NCI-H1092 treated with DMSO at 0.1 percent for 48 hours (cell line): ENCODE data around the gene PRKCD.

ENCODE experiments used
- DNase-seq: peaks from one replicate; lab custom pipeline; 2025; lab: John Stamatoyannopoulos, UW

The PRKCD gene

DNA sequence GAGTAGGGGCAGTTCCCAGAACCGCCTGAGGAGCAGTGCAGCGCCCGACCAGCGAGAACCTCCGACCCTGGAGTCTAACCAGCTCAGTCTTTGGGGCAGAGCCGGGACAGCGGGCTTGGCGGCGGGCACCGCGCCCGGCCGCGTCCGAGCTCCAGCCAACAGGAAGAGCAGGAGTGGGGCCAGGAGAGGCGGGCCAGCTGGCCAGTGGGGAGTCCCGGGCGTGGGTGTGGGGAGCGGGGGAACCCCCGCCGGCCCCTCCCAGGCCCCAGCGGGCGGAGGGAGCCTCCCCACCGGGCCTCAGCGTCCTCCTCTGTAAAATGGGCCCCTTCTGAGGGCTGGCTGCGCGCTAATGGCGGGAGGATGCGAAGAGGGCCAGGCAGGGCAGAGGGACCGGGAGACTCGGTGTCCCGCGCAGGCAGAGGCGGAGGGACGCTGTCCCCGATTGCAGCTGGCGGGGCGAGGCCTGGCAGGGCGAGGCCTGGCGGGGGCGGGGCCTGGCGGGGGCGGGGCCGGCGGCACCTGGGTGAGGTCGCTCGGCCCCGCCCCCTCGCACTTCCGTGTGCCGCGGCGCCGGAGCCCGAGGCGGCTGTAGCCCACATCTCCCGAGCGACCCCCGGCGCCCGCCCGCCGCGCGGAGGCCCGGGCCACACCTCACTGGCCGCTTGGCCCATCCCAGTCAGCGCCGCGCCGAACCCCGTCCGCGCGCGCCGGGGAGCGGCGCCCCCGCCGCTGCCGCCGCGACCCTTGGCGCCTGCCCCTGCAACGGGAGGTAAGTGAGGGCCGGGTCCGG is at the start of gene PRKCD:
Gene PRKCD (plus strand): TSS at position 550 of the 790 bp plus-strand sequence. CDS start 17,214 bp downstream, outside the sequence.
- peak; percentile 4 for DNase-seq

DNA sequence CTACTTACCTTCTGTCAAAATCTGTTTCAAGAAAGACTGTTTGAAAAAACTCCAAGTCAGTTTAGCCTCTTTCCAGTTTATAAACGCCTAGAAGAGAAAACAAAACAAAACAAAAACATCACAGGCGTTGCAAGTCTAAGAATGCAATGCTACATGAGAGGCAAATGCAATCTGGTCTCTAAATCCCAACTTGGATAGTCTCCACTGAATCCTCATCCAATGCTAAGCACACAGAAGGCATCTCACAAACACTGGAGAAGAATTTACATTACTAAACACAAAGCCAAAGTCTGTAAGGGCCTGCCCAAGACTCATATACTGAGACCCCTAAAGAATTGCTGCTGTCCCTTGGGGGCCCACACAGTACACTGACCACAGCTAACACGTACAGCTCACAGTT is 49.2 kb upstream of the PRKCD start:
- DNase-seq, result no peak

DNA sequence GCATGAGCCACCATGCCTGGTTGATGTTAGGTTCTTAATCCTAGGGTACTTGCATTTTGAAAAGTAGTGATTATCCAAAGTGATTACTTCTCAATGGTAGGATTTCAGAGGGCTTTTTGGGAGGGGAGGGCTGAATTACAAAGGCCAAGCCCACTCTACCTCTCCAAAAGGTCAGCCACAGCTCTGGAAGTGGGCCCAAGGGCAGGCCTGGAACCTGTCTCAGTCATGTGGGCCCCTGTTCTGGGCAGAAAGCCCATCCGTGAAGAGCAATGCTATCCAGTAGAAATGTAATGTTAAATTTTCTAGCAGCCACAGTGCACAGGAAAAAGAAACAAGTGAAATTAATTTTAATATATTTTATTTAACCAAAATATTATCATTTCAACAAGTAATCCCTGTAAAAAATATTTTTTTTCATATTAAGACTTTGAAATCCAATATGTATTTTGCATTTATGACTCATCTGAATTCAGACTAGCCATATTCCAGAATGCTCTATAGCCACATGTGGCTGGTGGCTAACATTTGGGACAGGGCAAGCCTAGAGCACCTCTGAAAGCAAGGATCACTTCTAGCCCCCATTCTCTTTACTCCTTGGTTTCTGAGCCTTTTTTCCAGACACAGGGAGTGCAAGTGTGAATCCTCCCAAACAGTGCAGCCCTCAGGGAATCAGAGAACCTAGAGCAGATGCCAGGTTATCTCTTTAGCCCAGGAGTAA is 47.6 kb upstream of the PRKCD start:
- no peak for DNase-seq

DNA sequence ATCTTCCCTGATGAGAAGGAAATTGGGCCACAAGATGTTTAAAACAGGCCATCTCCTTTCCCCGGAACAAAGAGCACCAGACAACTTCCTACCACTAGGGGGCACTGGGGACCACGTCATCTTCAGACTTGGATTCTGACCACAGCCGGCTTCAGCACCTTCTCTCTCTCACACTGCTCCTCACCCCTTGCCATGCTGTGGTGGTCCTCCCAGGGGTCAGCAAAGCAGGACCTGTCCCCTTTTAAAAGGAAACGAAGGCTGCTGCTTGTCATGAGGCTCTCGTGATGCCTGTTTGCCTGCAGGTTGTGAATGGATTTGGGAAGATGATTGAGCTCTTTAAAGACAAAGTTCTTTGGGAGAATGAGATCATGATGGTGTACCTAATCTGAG is 47.0 kb upstream of the PRKCD start:
- DNase-seq, result peak; percentile 54

DNA sequence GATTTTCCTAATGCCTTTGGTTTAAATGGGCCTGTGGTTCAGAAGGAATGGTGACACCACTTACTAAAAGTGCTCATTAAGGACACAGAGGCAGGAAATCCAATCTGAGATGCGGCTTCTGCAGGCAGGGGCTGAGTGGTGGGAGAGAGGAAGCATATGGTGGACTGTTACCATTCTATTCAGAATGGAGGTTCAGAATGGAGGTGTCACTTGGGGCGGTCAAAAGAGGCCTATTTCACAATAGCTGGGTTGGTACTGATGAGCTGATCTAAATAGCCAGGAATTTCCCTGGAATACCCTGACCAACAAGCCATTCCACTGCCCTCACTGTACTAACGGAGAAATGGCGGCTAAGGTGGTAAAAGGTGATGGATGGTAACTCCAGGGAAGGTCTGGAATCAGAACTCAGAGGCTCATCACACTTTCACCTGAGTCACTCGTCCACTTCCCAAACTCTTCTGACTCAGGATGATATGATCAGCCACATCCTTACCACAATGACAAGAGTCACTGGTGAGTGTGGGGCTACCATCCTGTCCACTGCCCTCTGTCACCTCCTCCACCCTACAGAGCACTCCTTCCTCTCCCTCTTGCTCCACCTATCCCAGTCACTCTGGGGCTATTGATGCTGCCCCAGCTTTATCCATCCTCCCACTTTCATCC is 46.5 kb upstream of the PRKCD start:
- DNase-seq, result no peak

DNA sequence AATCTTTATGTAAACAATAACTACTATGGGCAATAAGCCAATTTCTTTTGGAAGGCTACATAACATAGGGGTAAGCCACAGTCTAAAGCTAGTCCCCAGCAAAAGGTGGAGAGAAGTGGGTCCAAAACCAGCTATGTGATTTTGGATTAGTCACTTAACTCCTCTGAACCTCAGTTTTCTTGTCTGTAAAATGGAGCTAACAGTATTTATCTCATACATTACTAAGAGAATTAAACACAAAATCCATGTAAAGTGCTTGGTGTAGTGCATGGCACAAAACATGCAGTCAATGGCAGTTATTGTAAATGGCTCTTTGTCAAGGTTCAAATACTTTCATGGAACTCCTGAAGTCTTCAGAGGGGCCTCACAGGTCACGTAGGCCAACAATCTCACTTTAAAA is 44.1 kb upstream of the PRKCD start:
- no peak for DNase-seq

- DNase-seq, result no peak
Measured at GRCh38 chr3:53120336-53120735, 40.7 kb upstream of the PRKCD start.

GRCh38 chr3:53122255-53122932 is 38.6 kb upstream of the PRKCD start:
- DNase-seq, result no peak

- no peak for DNase-seq
Measured at GRCh38 chr3:53122933-53123305, 38.1 kb upstream of the PRKCD start.

GRCh38 chr3:53123510-53123909 is 37.5 kb upstream of the PRKCD start:
- DNase-seq, result no peak

DNA sequence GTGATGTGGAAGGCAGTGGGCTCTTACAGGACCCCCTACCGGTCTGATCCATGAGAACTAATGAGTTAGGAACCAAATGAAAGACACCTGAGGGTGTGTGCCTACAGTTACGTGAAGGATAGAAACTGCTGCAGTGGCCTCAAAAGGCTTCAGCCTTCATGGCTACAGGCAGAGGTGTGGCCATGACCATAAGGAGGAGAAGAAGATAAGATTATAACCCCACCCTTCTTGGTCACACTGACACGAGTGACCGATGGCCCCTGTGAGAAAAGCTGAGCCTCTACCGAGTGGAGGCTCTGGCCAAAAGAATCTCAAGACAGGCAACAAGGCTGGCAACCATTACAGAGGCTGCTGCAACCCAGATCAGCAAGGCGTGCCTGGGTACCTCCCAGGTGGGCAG is 37.1 kb upstream of the PRKCD start:
- no peak for DNase-seq

DNA sequence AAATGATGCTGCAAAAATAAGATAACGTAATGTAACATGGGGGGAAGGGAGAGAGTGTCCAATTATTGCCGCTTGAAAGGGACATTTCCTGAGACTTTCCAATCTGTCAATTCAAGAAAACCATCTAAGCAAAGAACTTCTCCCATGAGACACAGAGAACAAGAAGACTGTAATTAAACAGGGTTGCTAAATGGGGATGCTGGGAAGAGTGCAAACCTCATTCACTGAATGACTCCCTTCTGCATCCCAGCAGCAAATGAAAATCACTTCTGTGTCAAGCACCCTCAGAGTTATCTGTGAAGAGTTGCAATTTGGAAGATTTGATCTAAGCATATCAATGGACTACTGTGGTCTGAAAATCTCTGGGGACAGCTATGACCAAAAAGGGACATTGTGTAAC is 34.4 kb upstream of the PRKCD start:
- no peak for DNase-seq

DNA sequence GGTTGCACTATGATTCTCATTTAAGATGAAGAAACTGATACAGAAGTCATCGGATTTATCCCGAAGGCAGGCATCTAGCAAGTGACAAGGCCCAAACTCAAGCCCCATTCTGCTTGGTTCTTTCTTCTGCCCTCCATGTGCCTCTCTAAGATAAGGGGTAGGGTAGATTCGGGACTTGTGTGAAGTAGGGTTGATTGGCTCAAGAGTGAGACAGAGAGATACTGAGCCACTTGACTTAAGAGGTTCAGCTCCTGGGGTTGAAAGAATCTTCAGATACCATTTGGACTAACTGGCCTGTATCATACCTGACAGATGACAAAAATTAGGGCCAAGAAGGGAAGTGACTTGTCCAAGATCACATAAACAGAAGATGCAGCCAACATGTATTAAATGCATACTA is 31.7 kb upstream of the PRKCD start:
- DNase-seq, result no peak

GRCh38 chr3:53130179-53131061 is 30.6 kb upstream of the PRKCD start, which contains the start of gene RFT1:
RFT1 (minus strand) TSS chr3:53130435; CDS start chr3:53130400, 35 bp downstream.
- peak; percentile 83 for DNase-seq

GRCh38 chr3:53131096-53131495 is 29.9 kb upstream of the PRKCD start:
- DNase-seq, result no peak

DNA sequence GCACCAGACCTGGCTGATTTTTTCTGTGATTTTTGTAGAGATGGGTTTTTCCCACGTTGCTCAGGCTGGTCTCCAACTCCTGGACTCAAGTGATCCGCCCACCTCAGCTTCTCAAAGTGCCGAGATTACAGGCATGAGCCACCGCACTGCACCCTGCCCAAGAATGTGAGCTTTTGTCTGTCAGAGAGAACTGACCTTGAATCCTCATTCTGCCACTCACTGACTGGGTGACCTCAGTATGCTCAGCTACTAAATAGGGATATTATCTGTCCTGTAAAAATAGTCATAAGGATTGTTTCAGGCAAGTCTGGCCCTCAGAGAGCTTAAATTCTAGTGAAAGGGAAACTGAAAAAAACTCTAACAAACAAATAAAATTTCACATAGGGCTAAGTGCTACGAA is 28.7 kb upstream of the PRKCD start:
- DNase-seq, result no peak

DNA sequence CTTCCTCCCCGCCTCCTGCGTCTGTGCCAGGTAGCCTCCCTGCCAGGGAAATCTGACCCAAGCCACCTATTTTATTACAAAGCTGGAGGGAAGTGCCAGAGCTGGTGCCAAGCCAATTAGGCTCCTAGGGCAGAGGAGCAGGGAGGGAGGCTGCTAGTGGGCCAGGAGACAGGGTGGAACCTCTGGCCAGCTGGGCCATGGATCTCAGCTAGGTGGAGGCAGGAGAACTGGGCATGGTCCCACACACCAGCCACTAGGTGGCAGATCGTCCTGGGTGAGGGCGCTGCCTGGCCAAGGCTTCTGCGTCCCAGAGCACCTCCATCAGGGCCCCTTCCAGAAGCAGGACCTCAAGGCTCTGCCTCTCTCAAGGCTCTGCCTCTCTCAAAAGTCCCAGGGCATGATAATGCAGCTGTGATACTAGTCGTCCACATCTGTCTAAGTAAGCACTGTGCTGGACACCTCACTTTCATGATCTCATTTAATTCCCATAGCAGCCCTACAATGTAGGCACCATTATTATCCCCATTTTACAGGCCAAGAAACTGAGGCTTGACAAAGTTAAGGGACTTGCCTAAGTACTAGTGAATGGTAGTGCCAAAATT is 26.3 kb upstream of the PRKCD start:
- DNase-seq, result peak; percentile 62

DNA sequence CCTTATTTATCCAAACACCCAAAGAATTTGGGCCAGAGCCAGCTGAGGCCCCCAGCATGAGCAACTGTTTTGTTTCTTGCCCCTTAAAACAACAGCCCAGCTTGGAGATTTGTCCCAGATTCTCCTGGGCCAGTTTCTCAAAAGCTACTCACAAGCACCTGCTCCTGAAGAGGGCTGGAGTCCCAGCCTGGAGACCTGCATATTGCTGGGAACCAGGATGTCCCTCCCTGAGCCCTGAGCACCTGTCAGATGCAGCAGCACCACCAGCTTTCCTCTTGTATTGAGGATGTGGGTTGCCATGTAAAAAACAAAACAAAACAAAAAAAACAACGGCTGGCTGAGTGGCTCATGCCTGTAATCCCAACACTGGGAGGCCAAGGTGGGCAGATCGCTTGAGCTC is 23.8 kb upstream of the PRKCD start:
- DNase-seq, result no peak

DNA sequence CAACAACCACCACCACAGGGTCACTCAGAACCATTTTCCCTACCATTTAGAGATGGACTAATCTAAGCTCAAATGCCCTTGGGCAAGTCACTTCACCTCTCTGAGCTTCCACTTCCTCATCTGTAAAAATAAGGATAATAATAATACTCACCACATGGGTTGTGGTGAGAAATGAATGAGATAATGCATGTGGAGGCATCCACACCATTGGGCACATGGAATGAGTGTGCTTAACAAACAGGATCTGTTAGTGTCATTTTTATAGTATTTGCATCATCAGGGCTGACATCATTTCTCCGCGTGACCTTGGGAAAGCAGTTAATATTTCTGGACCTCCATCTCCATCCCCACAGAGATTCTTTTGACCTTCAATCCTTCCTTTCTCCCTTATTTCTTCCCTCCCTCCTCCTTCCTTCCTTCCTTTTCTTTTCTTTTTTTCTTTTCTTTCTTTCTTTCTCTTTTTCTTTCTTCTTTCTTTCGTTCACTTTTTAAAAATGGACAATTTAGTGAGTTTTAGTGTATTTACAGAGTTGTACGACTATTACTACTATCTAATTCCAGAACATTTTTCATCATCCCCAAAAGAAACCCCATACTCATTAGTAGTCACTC is 23.1 kb upstream of the PRKCD start:
- DNase-seq, result no peak
